HG03139 (cell line): ENCODE results near the gene ITGB6.

Experiments
- ATAC-seq: cut with Tn5 transposase; IDR thresholded peaks from one replicate; pipeline ENCODE4 v1.9.1; 2021; ENCODE audit not compliant: unreplicated experiment

ITGB6 gene

GRCh38 chr2:160054984-160055725, 144.9 kb downstream of the ITGB6 start:
- ATAC-seq, result no peak

DNA sequence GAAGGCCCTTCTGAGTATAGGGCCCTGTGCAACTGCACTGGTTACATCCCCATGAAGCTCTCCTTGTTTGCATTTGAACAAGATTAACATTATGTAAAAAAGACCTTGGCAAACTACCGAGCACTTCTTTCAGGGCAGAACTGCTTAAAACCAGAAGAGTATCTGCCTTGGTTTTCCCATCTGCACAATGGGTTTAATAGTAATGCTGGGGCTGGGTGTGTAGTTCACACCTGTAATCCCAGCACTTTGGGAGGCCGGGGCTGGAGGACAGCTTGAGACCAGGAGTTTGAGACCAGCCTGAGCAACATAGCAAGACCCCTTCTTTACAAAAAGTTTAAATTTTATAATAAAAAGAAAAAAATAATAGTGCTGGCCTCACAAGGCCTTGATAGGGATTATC, 146.1 kb downstream of the ITGB6 start:
- no peak for ATAC-seq

DNA sequence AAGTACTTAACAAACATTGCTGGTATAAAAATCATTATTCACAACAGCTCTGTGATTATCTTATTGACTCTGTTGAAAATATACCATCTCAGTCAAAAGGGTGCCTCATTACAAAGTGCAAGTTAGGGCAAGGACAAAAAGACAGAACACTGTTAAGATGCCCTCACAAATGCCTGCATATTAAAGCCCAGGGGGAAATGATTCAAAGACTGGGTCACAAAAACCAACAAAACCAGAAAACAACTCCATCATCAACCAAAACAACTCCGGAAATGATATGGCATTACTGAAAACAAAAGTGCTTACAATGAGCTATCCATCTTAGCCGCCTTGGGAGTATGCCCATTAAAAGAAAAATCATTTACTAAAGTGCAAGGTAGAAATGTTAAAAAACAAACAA, 147.5 kb downstream of the ITGB6 start:
- no peak for ATAC-seq

- ATAC-seq, result no peak
Measured at GRCh38 chr2:160051371-160051800, 148.7 kb downstream of the ITGB6 start.

DNA sequence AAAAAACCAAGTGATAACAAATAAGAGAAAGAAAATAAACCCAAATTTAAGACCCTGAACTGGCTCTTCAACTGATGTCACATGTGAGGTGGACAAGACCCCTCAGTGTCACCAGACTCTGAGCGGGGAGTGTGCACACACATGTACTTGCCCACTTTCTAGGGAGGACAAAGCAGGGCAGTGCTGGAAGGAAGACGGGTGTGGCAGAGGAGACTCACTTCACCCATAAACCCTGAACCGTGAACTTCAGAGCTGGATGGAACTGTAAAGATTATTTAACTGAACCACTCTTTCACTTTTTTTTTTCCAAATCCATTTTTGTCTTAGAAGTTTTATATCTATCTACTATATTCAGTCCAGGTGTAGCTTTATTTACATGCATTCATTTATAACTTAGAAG, 149.9 kb downstream of the ITGB6 start:
- no peak for ATAC-seq
